Chondrocyte (in vitro differentiated cells): ENCODE measurements around the gene DNAH2. TPM values are rescaled to one million over a fixed set of nuclear protein-coding genes. Genes with fewer than 3 reads are reported as not detected.

Experiments
- DNase-seq: peaks from one replicate; pipeline ENCODE4 v3.0.0; 2021; ENCODE audit warnings: mixed read lengths, low spot score
- H3K27ac Mint-ChIP-seq: one replicate; pipeline ENCODE4 v1.8.0; 2021; ENCODE audit warnings: mild to moderate bottlenecking, moderate library complexity, mixed read lengths; ENCODE audit not compliant: unreplicated experiment
- H3K27me3 Mint-ChIP-seq: 2 replicates; pipeline ENCODE4 v1.8.0; 2021; ENCODE audit warnings: low read depth, mixed read lengths
- H3K36me3 Mint-ChIP-seq: 2 replicates; pipeline ENCODE4 v1.8.0; 2021; ENCODE audit warnings: low read depth, mixed read lengths
- H3K4me1 Mint-ChIP-seq: 2 replicates; pipeline ENCODE4 v1.8.0; 2021; ENCODE audit warnings: low read depth, mild to moderate bottlenecking, mixed read lengths
- H3K4me3 Mint-ChIP-seq: one replicate; pipeline ENCODE4 v1.8.0; 2021; ENCODE audit warnings: mild to moderate bottlenecking, moderate library complexity, mixed read lengths; ENCODE audit not compliant: unreplicated experiment
- H3K9me3 Mint-ChIP-seq: 2 replicates; pipeline ENCODE4 v1.8.0; 2021; ENCODE audit warnings: low read depth, mixed read lengths
- total RNA-seq: library from RNA; stranded (reverse); gene quantifications from 3 replicates; pipeline ENCODE4 v1.2.1, GENCODE V29; 2021
- TF ChIP-seq, protein P1 (sequence below): fragments of 200-600 bp; sonication (generic); IDR thresholded peaks from 2 replicates; pipeline ENCODE4 v1.5.0; 2021; ENCODE audit warnings: antibody characterized with exemption, mild to moderate bottlenecking, moderate library complexity

The DNAH2 gene
- total RNA-seq, 1 donor from 2014 or later: not detected

GRCh38 chr17:7836596-7837407, 119.3 kb downstream of the DNAH2 start:
- TF ChIP-seq, protein P1, sequence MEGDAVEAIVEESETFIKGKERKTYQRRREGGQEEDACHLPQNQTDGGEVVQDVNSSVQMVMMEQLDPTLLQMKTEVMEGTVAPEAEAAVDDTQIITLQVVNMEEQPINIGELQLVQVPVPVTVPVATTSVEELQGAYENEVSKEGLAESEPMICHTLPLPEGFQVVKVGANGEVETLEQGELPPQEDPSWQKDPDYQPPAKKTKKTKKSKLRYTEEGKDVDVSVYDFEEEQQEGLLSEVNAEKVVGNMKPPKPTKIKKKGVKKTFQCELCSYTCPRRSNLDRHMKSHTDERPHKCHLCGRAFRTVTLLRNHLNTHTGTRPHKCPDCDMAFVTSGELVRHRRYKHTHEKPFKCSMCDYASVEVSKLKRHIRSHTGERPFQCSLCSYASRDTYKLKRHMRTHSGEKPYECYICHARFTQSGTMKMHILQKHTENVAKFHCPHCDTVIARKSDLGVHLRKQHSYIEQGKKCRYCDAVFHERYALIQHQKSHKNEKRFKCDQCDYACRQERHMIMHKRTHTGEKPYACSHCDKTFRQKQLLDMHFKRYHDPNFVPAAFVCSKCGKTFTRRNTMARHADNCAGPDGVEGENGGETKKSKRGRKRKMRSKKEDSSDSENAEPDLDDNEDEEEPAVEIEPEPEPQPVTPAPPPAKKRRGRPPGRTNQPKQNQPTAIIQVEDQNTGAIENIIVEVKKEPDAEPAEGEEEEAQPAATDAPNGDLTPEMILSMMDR: no peak
- Mint-ChIP-seq H3K9me3 (no peaks in the 10 kb centered on the region), H3K27me3 (peaks cover 1% of the 10 kb centered on the region), H3K4me3 (peak overlapping the region; percentile 93), H3K36me3 (peaks cover 1% of the 10 kb centered on the region), H3K4me1 (peaks cover 64% of the 10 kb centered on the region), H3K27ac (peak overlapping the region; percentile 99)
- no peak for DNase-seq

DNA sequence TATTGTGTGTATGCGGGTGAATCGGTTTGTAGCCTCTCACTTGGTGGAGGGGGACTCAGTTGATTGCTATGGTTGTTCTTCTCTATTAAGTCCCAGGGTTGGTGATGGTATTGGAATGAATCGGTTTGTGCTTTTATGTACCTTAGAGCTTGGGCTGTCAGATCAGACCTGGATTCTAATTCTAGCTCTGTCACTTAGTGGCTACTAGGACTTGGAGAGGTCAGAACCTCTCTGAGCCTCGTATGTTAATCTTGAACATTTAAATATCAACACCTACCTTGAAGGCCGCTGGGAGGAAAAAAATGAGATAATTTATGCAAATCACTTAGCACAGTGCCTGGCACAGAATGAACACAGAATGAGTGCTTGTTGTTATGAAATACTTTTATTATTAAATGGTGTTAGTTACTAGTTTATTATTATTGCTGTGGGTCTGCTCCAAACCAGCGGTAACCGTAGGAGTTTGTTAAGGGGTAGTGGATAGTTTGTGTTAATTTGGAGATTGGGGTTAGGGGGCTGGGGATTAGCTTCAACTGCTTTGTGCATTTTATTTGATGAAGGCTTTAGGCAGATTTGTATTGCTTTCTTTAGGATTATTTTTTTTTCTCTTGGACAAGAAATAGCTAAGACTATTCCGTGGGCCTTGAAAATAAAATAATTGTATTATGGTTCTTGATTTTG, 120.0 kb downstream of the DNAH2 start:
- DNase-seq: no peak
- Mint-ChIP-seq H3K4me1 (peaks cover 66% of the 10 kb centered on the region), H3K4me3 (peak overlapping the region; percentile 93), H3K36me3 (peaks cover 1% of the 10 kb centered on the region), H3K27ac (peak overlapping the region; percentile 99), H3K9me3 (no peaks in the 10 kb centered on the region), H3K27me3 (peaks cover 1% of the 10 kb centered on the region)
- TF ChIP-seq, protein P1: no peak

GRCh38 chr17:7838090-7839075, 120.8 kb downstream of the DNAH2 start:
- H3K27me3 Mint-ChIP-seq: no peaks in the 10 kb centered on the region
- H3K27ac Mint-ChIP-seq: peak overlapping the region; percentile 99
- H3K4me3 Mint-ChIP-seq: peak overlapping the region; percentile 93
- no peak for DNase-seq
- peaks cover 1% of the 10 kb centered on the region for H3K36me3 Mint-ChIP-seq
- H3K9me3 Mint-ChIP-seq: no peaks in the 10 kb centered on the region
- TF ChIP-seq, protein P1: no peak
- H3K4me1 Mint-ChIP-seq: peaks cover 68% of the 10 kb centered on the region

DNA sequence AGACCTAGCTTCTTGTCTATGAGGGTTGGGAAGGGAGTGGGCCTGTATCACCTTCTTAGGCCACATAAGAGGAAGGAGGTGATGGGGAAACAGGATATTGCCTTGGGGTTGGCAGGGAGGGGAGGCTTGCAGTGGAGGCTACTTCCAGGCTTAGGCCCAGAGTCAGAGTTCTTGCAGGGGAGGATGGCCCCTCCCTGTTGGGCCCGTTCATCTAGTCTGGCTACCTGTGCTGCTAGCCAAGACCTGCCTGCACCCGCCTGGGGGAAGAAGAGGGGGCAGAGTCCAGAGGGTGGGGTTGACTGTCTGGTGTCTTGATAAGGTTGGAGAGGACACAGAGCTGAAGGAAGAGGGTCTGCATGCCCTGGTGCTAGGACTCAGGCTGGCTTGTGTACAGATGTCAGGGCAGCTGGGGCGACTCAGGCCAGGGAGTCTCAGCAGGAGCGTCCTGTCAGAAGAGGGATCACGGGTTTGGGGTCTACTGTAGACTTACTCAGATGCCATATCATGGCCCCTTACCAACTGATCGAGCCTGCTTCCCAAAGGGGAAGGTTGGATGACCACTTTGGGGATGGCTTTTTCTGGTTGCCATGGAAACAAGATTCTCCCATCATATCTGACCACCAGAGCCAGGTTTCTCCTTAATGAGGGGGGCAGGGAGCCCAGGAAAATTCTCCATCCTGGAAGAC, 121.8 kb downstream of the DNAH2 start:
- peak; percentile 68 for DNase-seq
- Mint-ChIP-seq H3K36me3 (peaks cover 1% of the 10 kb centered on the region), H3K27me3 (no peaks in the 10 kb centered on the region), H3K27ac (peak overlapping the region; percentile 99), H3K4me1 (peaks cover 64% of the 10 kb centered on the region), H3K4me3 (peak overlapping the region; percentile 93), H3K9me3 (no peaks in the 10 kb centered on the region)
- TF ChIP-seq, protein P1: no peak
